ENCODE data around the gene NOL4L. TPM values are rescaled to one million over a fixed set of nuclear protein-coding genes. Genes with fewer than 3 reads are reported as not detected.
A peak's percentile ranks its signal among the peaks of the same experiment; 100 is the strongest.

NOL4L gene
- total RNA-seq, 4 donors from 2014 or later = 18.5 to 29.9 (median 24.8) TPM

DNA sequence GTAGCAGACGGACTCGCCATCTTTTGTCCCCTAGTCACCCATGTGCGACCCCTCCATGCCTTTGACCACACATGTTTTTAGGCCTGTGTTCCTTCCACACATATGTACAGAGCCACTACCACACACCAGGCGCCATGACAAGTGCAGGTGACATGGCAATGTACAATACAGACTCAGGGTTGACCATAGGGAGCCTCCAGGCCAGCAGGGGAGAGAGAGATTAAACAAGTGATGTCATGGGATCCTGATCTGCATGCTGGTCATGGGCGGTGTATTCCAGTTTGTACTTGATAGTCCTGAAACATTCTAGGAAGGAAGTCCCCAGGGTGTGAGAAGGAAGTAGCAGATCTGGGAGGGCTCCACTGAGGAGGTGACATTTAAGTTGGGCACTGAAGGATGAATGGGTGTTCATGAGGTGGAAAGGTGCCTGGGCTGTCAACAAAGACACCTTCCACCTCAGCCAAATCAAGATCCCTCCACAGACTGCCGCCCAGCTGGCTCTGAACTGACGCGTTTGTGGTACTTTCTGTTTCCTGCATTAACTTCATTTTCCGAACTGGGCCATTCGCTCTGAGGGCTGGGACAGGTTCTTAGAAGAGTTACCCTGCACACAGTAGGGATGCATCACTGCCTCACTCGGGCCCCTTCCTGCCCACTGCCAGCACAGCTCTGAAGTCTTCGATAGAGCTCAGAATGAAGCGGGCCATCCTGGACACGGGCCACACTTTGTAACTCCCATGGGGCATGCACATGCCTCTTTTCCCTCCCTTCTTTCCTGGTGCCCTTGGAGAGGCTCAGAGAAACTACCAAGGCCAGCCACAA is 94.0 kb downstream of the NOL4L start:
- Histone ChIP-seq H3K4me1 (no peaks in the 10 kb centered on the region), H3K4me3 (replicated peaks in 1 of 3) (no peak overlapping the region), H3K27me3 (no peaks in the 10 kb centered on the region), H3K27ac (no peak overlapping the region), H3K36me3 (no peaks in the 10 kb centered on the region), H3K9me3 (no peaks in the 10 kb centered on the region)
- TF ChIP-seq CTCF (IDR thresholded peaks at IDR 0.05) (no peak), POLR2A (IDR thresholded peaks at IDR 0.05) (no peak)
- intact Hi-C loops (cut with DNase I) = no loop called here
- WGBS, 2 donors = 91 to 94% methylated on average over 14 of the region's 14 CpGs
- DNase-seq = no peak

- 92 to 94% methylated on average over 7 of the region's 7 CpGs for WGBS, 2 donors
- intact Hi-C loops (cut with DNase I) = no loop called here
- no peaks in the 10 kb centered on the region for H3K27me3 ChIP-seq
- peaks cover 0 to 4% of the 10 kb centered on the region in 2 donors for H3K4me1 ChIP-seq
- DNase-seq = no peak
- TF ChIP-seq CTCF (IDR thresholded peaks at IDR 0.05) (no peak), POLR2A (IDR thresholded peaks at IDR 0.05) (no peak)
- no peaks in the 10 kb centered on the region for H3K9me3 ChIP-seq
- H3K27ac ChIP-seq = no peak overlapping the region
- no peaks in the 10 kb centered on the region for H3K36me3 ChIP-seq
- H3K4me3 ChIP-seq (replicated peaks in 1 of 3) = no peak overlapping the region
Observed at GRCh38 chr20:32488066-32488838, 96.9 kb downstream of the NOL4L start.

GRCh38 chr20:32487381-32487780 is 97.8 kb downstream of the NOL4L start:
- Histone ChIP-seq H3K36me3 (no peaks in the 10 kb centered on the region), H3K9me3 (no peaks in the 10 kb centered on the region), H3K4me1 (peaks cover under 1 to 5% of the 10 kb centered on the region in 2 donors), H3K27me3 (no peaks in the 10 kb centered on the region), H3K4me3 (replicated peaks in 1 of 3) (no peak overlapping the region), H3K27ac (no peak overlapping the region)
- intact Hi-C loops (cut with DNase I) = no loop called here
- DNase-seq = no peak
- TF ChIP-seq CTCF (IDR thresholded peaks at IDR 0.05) (no peak), POLR2A (IDR thresholded peaks at IDR 0.05) (no peak)
- 78 to 86% methylated on average over 3 of the region's 3 CpGs for WGBS, 2 donors

DNA sequence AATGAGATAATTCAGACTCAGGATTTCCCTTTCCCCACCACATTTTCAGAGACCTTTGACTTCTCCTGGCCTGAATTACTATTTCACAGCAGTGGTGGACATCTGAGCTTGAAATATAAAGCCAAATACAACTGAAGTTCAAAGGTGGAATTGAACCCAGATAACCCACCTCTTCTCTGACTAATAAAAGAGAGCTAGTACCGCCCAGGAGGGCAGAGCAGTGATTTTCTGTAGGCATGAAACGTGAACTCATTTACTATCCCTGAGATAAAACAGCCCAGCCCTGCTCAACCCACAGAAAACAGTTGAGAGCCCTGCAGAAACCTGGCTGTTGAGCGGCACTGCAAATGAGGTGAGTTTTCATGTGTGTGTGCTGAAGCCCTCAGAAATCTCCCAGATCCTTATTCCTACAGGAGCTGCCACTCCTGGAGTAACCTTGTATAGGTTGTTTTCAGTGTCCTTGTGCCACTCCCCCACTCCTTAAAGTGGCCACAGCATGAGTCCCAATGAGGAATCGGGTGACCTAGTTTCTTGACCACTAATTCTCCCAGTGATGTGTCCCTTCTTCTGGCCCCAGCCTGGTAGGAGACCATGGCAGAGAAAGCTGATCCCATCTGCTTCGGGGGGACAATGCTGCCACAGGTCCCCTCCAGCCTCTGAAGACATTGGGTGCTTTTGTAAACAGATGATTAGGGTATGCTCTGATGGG is 99.2 kb downstream of the NOL4L start:
- intact Hi-C loops (cut with DNase I) = no loop called here
- no peaks in the 10 kb centered on the region for H3K27me3 ChIP-seq

More for the DNA sequence above, 99.2 kb downstream of the NOL4L start:
- H3K4me3 ChIP-seq (replicated peaks in 1 of 3) = no peak overlapping the region
- DNase-seq = no peak
- H3K4me1 ChIP-seq = peaks cover 15 to 18% of the 10 kb centered on the region in 2 donors
- TF ChIP-seq CTCF (IDR thresholded peaks at IDR 0.05) = no peak
- H3K27ac ChIP-seq = peak overlapping the region in 2 of 3 donors; percentile 38 to 90
- H3K36me3 ChIP-seq = no peaks in the 10 kb centered on the region
- no peaks in the 10 kb centered on the region for H3K9me3 ChIP-seq
- 69 to 71% methylated on average over 5 of the region's 5 CpGs for WGBS, 2 donors

All from thyroid gland (tissue), 4 donors.